Muscle layer of colon (tissue), 2 donors: ENCODE results near the gene DLX3.

ENCODE experiments used
- H3K27ac ChIP-seq: one replicate; pipeline ENCODE4 v1.7.0; 2013; ENCODE audit warnings: low read depth, mild to moderate bottlenecking, low read length, moderate library complexity
- H3K27me3 ChIP-seq, 2 donors: one replicate each; pipeline ENCODE4 v1.7.0; 2013; ENCODE audit warnings: low read length in 2 of 2, mild to moderate bottlenecking in 2 of 2; ENCODE audit not compliant: insufficient read depth in 2 of 2, control insufficient read depth in 1 of 2
- H3K36me3 ChIP-seq: one replicate; pipeline ENCODE4 v1.7.0; 2013; ENCODE audit warnings: mild to moderate bottlenecking, low read length; ENCODE audit not compliant: insufficient read depth
- H3K4me1 ChIP-seq: one replicate; pipeline ENCODE4 v1.7.0; 2013; ENCODE audit warnings: mild to moderate bottlenecking, low read length; ENCODE audit not compliant: insufficient read depth
- H3K4me3 ChIP-seq, 2 donors: one replicate each; pipeline ENCODE4 v1.7.0; 2013; ENCODE audit warnings: low read length in 2 of 2, low read depth in 1 of 2, mild to moderate bottlenecking in 1 of 2, moderate library complexity in 1 of 2
- H3K9ac ChIP-seq: one replicate; pipeline ENCODE4 v1.7.0; 2013; ENCODE audit warnings: low read length
- H3K9me3 ChIP-seq: one replicate; pipeline ENCODE4 v1.7.0; 2013; ENCODE audit warnings: mild to moderate bottlenecking, low read length
- donor health status: abdominal sarcoma.
- donor health status: Adenocarcinoma of cecum.

Gene DLX3

GRCh38 chr17:50034498-50035364 lies 39.7 kb upstream of the DLX3 start:
- Histone ChIP-seq H3K36me3 (no peaks in the 10 kb centered on the region), H3K4me1 (peaks cover 51% of the 10 kb centered on the region), H3K9me3 (no peaks in the 10 kb centered on the region), H3K27ac (no peak overlapping the region), H3K27me3 (no peaks in the 10 kb centered on the region), H3K9ac (no peak overlapping the region), H3K4me3 (no peak overlapping the region)

GRCh38 chr17:50033316-50033715 lies 38.3 kb upstream of the DLX3 start:
- Histone ChIP-seq H3K4me3 (peak overlapping the region in 1 of 2 donors; percentile 0), H3K9ac (no peak overlapping the region), H3K36me3 (no peaks in the 10 kb centered on the region), H3K4me1 (peaks cover 51% of the 10 kb centered on the region), H3K27me3 (no peaks in the 10 kb centered on the region), H3K27ac (peak overlapping the region; percentile 4), H3K9me3 (no peaks in the 10 kb centered on the region)

- H3K9me3 ChIP-seq = no peaks in the 10 kb centered on the region
- no peak overlapping the region for H3K27ac ChIP-seq
- H3K4me3 ChIP-seq = no peak overlapping the region
- peaks cover 26% of the 10 kb centered on the region for H3K4me1 ChIP-seq
- no peaks in the 10 kb centered on the region for H3K36me3 ChIP-seq
- H3K9ac ChIP-seq = no peak overlapping the region
- no peaks in the 10 kb centered on the region for H3K27me3 ChIP-seq
These were observed 34.2 kb upstream of the DLX3 start for GRCh38 chr17:50029185-50029584.

GRCh38 chr17:50028736-50029120 lies 33.7 kb upstream of the DLX3 start:
- no peaks in the 10 kb centered on the region for H3K27me3 ChIP-seq
- H3K4me3 ChIP-seq = no peak overlapping the region
- H3K4me1 ChIP-seq = peaks cover 22% of the 10 kb centered on the region
- H3K27ac ChIP-seq = no peak overlapping the region
- H3K9me3 ChIP-seq = no peaks in the 10 kb centered on the region
- H3K36me3 ChIP-seq = no peaks in the 10 kb centered on the region
- no peak overlapping the region for H3K9ac ChIP-seq

GRCh38 chr17:50027881-50028735 lies 33.1 kb upstream of the DLX3 start:
- H3K36me3 ChIP-seq = no peaks in the 10 kb centered on the region
- H3K4me1 ChIP-seq = peaks cover 16% of the 10 kb centered on the region
- H3K9me3 ChIP-seq = no peaks in the 10 kb centered on the region
- no peak overlapping the region for H3K27ac ChIP-seq
- H3K9ac ChIP-seq = no peak overlapping the region
- H3K27me3 ChIP-seq = no peaks in the 10 kb centered on the region
- no peak overlapping the region for H3K4me3 ChIP-seq

- H3K27me3 ChIP-seq = no peaks in the 10 kb centered on the region
- no peak overlapping the region for H3K9ac ChIP-seq
- H3K4me1 ChIP-seq = peaks cover 15% of the 10 kb centered on the region
- no peaks in the 10 kb centered on the region for H3K9me3 ChIP-seq
- H3K4me3 ChIP-seq = peak overlapping the region; percentile 31 to 52
- no peaks in the 10 kb centered on the region for H3K36me3 ChIP-seq
- H3K27ac ChIP-seq = peak overlapping the region; percentile 51
These were observed 32.3 kb upstream of the DLX3 start for GRCh38 chr17:50027172-50027880.

- H3K9ac ChIP-seq = no peak overlapping the region
- peak overlapping the region; percentile 31 to 52 for H3K4me3 ChIP-seq
- peak overlapping the region; percentile 51 for H3K27ac ChIP-seq
- H3K9me3 ChIP-seq = no peaks in the 10 kb centered on the region
- H3K4me1 ChIP-seq = peaks cover 15% of the 10 kb centered on the region
- no peaks in the 10 kb centered on the region for H3K27me3 ChIP-seq
- H3K36me3 ChIP-seq = no peaks in the 10 kb centered on the region
These were observed 31.8 kb upstream of the DLX3 start for GRCh38 chr17:50026837-50027171.

- Histone ChIP-seq H3K27ac (no peak overlapping the region), H3K4me3 (no peak overlapping the region), H3K4me1 (peaks cover 15% of the 10 kb centered on the region), H3K9ac (no peak overlapping the region), H3K27me3 (no peaks in the 10 kb centered on the region), H3K9me3 (no peaks in the 10 kb centered on the region), H3K36me3 (no peaks in the 10 kb centered on the region)
These were observed 31.1 kb upstream of the DLX3 start for GRCh38 chr17:50026046-50026675.

GRCh38 chr17:50024808-50025207 lies 29.8 kb upstream of the DLX3 start:
- H3K9ac ChIP-seq = no peak overlapping the region
- no peak overlapping the region for H3K27ac ChIP-seq
- H3K4me3 ChIP-seq = no peak overlapping the region
- H3K9me3 ChIP-seq = no peaks in the 10 kb centered on the region
- no peaks in the 10 kb centered on the region for H3K27me3 ChIP-seq
- peaks cover 15% of the 10 kb centered on the region for H3K4me1 ChIP-seq
- no peaks in the 10 kb centered on the region for H3K36me3 ChIP-seq

GRCh38 chr17:50023520-50023919 lies 28.5 kb upstream of the DLX3 start:
- no peaks in the 10 kb centered on the region for H3K36me3 ChIP-seq
- H3K4me1 ChIP-seq = peaks cover 15% of the 10 kb centered on the region
- H3K9me3 ChIP-seq = no peaks in the 10 kb centered on the region
- no peak overlapping the region for H3K27ac ChIP-seq
- H3K4me3 ChIP-seq = no peak overlapping the region
- no peaks in the 10 kb centered on the region for H3K27me3 ChIP-seq
- H3K9ac ChIP-seq = no peak overlapping the region
